Measurements from ENCODE around the gene NOXA1. TPM values are rescaled to one million over a fixed set of nuclear protein-coding genes. Genes with fewer than 3 reads are reported as not detected.
A peak's percentile ranks its signal among the peaks of the same experiment; 100 is the strongest.

Gene NOXA1
- polyA plus RNA-seq, 1 donor (not counting 4 experiments of a cell fraction or from before 2014, with no cell fraction given): 0.09 TPM

- H3K9ac ChIP-seq (ENCODE audit: control insufficient read depth, extremely low read depth, insufficient read depth, low read length): no peak overlapping the region
- peaks cover 6% of the 10 kb centered on the region for H3K4me1 ChIP-seq (ENCODE audit: control insufficient read depth, extremely low read depth, insufficient read depth, low read length)
- H2AFZ ChIP-seq (ENCODE audit: control insufficient read depth, low read length): no peak overlapping the region
- peaks cover 11% of the 10 kb centered on the region for H3K27me3 ChIP-seq (ENCODE audit: control insufficient read depth, extremely low read depth, insufficient read depth, low read length)
- no peaks in the 10 kb centered on the region for H3K9me1 ChIP-seq (ENCODE audit: control insufficient read depth, extremely low read depth, insufficient read depth, low read length)
- no peak overlapping the region for H3K27ac ChIP-seq (ENCODE audit: control insufficient read depth, insufficient read depth, low read length)
- no peaks in the 10 kb centered on the region for H3K36me3 ChIP-seq (ENCODE audit: control insufficient read depth in 2 of 2, extremely low read depth in 1 of 2, insufficient read depth in 2 of 2, low read length in 2 of 2)
- dilution Hi-C loops (cut with MboI; ENCODE audit: extremely low pct_ligation_motif_present, low sequenced_read_pairs): no loop called here
- DNase-seq (ENCODE audit: low read depth, low spot score): no peak
- peak overlapping the region; percentile 16 for H3K4me2 ChIP-seq (ENCODE audit: control insufficient read depth, extremely low read depth, insufficient read depth, low read depth, low read length)
- no peaks in the 10 kb centered on the region for H4K20me1 ChIP-seq (ENCODE audit: control insufficient read depth, extremely low read depth, insufficient read depth, low read length)
- H3K9me3 ChIP-seq (ENCODE audit: control insufficient read depth, low read depth, low read length): peaks cover 3% of the 10 kb centered on the region
- H3K79me2 ChIP-seq (ENCODE audit: control insufficient read depth, insufficient read depth, low read length): no peaks in the 10 kb centered on the region
- H3K4me3 ChIP-seq (ENCODE audit: control insufficient read depth in 2 of 3, extremely low read depth in 1 of 3, insufficient read depth in 2 of 3, low read depth in 1 of 3, low read length in 3 of 3): no peak overlapping the region
- TF ChIP-seq EZH2 (IDR thresholded peaks at IDR 0.05; ENCODE audit: low read length) (no peak), CTCF (optimal IDR thresholded peaks at IDR 0.05 in 1 of 3, IDR thresholded peaks at IDR 0.05 in 1 of 3, conservative IDR thresholded peaks at IDR 0.05 in 1 of 3; ENCODE audit: extremely low read depth in 1 of 3, insufficient read depth in 2 of 3, low read length in 3 of 3) (no peak)
- FAIRE-seq: no peak
These were observed 56.0 kb downstream of the NOXA1 start for GRCh38 chr9:137478962-137479861.

GRCh38 chr9:137479892-137480685 lies 56.9 kb downstream of the NOXA1 start:
- dilution Hi-C loops (cut with MboI; ENCODE audit: extremely low pct_ligation_motif_present, low sequenced_read_pairs): no loop called here
- Histone ChIP-seq H3K36me3 (ENCODE audit: control insufficient read depth in 2 of 2, extremely low read depth in 1 of 2, insufficient read depth in 2 of 2, low read length in 2 of 2) (no peaks in the 10 kb centered on the region), H3K79me2 (ENCODE audit: control insufficient read depth, insufficient read depth, low read length) (no peaks in the 10 kb centered on the region), H3K4me1 (ENCODE audit: control insufficient read depth, extremely low read depth, insufficient read depth, low read length) (peaks cover 6% of the 10 kb centered on the region), H3K4me3 (ENCODE audit: control insufficient read depth in 2 of 3, extremely low read depth in 1 of 3, insufficient read depth in 2 of 3, low read depth in 1 of 3, low read length in 3 of 3) (no peak overlapping the region), H3K27ac (ENCODE audit: control insufficient read depth, insufficient read depth, low read length) (no peak overlapping the region), H3K4me2 (ENCODE audit: control insufficient read depth, extremely low read depth, insufficient read depth, low read depth, low read length) (no peak overlapping the region), H4K20me1 (ENCODE audit: control insufficient read depth, extremely low read depth, insufficient read depth, low read length) (no peaks in the 10 kb centered on the region), H3K9me3 (ENCODE audit: control insufficient read depth, low read depth, low read length) (peaks cover 2% of the 10 kb centered on the region), H2AFZ (ENCODE audit: control insufficient read depth, low read length) (no peak overlapping the region), H3K27me3 (ENCODE audit: control insufficient read depth, extremely low read depth, insufficient read depth, low read length) (peaks cover 11% of the 10 kb centered on the region), H3K9me1 (ENCODE audit: control insufficient read depth, extremely low read depth, insufficient read depth, low read length) (no peaks in the 10 kb centered on the region), H3K9ac (ENCODE audit: control insufficient read depth, extremely low read depth, insufficient read depth, low read length) (no peak overlapping the region)
- no peak for TF ChIP-seq EZH2 (IDR thresholded peaks at IDR 0.05; ENCODE audit: low read length)
- no peak for TF ChIP-seq CTCF (optimal IDR thresholded peaks at IDR 0.05 in 1 of 3, IDR thresholded peaks at IDR 0.05 in 1 of 3, conservative IDR thresholded peaks at IDR 0.05 in 1 of 3; ENCODE audit: extremely low read depth in 1 of 3, insufficient read depth in 2 of 3, low read length in 3 of 3)
- DNase-seq (ENCODE audit: low read depth, low spot score): no peak
- no peak for FAIRE-seq

Data from keratinocyte (primary cell).